Stimulated activated CD4-positive, alpha-beta T cell treated with anti-CD3 and anti-CD28 coated beads, Interleukin-4, amount 100 ng/mL, for 24 hours (primary cell): ENCODE measurements around the gene CLEC14A.

ENCODE experiments used
- DNase-seq: peaks from one replicate; pipeline ENCODE4 v3.0.0-alpha.2; 2020

CLEC14A gene

GRCh38 chr14:38248321-38249028 lies 7.4 kb downstream of the CLEC14A start:
- no peak for DNase-seq

DNA sequence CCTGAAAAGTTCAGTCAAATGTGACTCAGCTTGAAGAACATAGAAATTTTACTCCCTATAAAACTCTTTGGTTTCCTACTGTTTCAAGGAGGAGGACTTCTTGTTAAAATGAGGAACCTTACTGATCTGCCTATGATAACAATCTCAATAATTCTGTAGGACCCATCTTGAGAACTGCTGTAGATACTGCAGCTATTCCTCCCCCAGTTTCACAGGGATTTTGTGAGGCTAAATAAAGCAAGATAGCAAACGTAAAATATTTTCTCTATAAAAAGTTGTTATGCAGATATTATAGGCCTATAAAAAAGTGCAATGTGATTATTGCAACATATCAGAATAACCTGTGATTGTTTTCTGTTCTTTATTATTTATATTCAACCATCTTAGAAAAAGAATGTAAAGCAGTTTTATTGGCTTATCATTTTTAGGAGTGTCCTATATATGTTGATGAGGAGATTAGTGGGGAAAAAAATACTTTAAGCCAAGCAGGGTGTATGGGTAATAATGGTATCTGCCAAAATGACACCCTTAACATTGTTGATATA lies 12.1 kb downstream of the CLEC14A start:
- DNase-seq: no peak

GRCh38 chr14:38238878-38239277 lies 17.0 kb downstream of the CLEC14A start:
- DNase-seq: no peak

DNA sequence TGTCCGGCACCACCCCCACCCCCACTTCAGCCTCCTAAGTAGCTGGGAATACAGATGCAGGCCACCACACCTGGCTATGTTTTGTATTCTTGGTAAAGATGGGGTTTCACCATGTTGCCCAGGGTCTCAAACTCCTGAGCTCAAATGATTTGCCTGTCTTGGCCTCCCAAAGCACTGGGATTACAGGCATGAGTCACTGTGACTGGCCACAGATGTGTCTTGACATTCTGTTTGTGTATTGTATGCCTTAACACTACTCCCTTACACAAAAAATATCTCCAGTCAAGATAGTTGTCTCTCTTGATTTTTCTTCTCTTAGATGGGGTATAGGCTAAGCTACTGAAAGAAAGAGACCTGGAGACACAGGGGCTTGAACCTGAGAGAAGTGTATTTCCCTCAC lies 17.6 kb downstream of the CLEC14A start:
- DNase-seq: no peak

DNA sequence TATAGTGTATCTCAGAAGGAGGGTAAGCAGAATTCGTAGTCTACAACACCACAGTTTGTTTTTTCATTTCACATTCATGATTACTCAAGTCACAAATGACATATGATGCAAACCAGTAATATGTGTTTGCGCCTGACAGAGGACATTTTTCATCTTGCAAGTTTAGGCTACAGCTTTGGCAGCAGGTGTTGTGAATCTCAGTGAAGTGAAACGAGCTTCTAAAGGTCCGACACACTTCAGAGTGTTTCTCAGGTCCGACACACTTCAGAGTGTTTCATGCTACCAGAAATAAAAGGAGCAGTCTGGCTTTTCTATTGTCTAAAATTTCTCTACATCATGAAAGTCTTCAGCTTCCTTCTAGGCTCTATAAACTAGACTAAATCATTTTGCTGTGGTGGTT lies 22.7 kb downstream of the CLEC14A start:
- DNase-seq: no peak

DNA sequence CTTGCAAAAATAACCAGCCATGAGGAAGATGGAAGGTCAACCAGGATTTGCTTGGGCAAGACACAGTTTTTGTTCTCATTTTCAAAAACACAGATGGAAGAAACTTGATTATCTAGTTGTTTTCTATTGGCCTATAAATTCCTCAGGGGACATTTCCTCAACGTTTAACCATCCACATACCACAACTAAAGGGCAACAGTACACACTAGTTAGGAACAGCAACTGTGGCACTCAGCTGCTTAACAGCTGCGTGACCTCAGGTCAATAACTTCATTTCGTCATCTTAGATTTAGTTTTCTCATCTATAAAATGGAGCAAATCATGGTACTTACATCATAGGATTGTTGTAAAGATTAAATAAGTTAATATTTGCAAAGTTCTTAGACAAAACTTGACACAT lies 29.5 kb downstream of the CLEC14A start:
- DNase-seq: no peak

DNA sequence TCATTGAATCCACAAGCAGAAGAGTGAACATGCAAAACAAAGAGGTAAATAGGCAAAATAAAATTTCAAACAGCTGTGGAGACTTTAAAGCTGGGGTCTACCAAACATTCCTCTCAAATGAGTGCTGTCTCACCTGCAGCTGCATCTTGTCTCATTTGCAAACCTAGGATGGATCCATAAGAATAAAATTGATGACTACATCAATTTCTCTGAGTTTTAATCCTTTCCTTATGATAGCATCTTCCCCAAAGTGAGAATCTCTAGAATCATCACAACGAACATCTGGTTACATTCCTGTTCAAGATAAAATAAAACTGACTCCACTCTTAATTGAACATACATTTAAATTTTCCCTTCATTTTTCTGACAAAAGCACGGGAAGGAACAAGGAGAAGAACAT lies 29.9 kb downstream of the CLEC14A start:
- no peak for DNase-seq

DNA sequence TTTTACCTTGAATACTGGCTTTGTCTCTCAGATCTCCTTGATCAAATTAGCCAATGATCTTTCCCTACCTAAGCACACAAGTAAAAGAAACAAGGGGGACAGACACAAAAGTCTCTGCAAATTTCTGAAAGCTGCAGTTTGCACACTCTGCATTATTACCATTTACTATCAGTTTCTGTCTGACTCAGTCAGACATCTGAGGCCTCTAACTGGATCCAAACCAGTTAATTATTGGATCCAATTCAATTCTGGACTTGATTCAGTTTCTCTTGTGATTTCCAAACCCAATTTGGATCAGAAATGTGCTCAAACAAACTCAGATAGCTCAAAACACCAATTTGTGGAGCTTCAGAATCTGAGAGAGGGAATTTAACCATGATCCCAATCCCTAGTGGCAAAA lies 31.6 kb downstream of the CLEC14A start:
- DNase-seq: no peak

DNA sequence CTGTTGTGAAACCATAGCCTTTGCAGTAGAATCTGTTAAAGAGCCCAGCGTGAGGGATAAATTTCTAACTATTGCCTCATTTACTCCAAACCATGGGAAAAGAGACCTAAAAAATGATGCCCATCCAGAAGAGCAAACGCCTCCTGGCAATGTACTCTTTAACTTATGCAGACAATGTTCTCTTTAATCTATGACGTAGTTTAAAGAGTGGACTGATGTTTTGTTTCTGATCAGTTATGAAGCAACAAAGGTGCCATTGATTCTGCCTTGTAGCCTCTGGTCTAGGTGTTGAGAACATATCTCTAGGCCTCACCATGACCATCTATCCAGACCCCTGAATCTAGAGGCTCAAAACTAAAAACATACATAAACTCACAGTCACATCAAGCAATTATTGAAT lies 34.8 kb downstream of the CLEC14A start:
- DNase-seq: no peak

- DNase-seq: no peak
Observed at GRCh38 chr14:38217553-38217952, 38.3 kb downstream of the CLEC14A start.

GRCh38 chr14:38213001-38213400 lies 42.9 kb downstream of the CLEC14A start:
- DNase-seq: no peak

GRCh38 chr14:38212111-38212510 lies 43.8 kb downstream of the CLEC14A start:
- no peak for DNase-seq

- DNase-seq: no peak
Observed at GRCh38 chr14:38211255-38211735, 44.6 kb downstream of the CLEC14A start.

GRCh38 chr14:38210587-38211216 lies 45.2 kb downstream of the CLEC14A start:
- DNase-seq: no peak

DNA sequence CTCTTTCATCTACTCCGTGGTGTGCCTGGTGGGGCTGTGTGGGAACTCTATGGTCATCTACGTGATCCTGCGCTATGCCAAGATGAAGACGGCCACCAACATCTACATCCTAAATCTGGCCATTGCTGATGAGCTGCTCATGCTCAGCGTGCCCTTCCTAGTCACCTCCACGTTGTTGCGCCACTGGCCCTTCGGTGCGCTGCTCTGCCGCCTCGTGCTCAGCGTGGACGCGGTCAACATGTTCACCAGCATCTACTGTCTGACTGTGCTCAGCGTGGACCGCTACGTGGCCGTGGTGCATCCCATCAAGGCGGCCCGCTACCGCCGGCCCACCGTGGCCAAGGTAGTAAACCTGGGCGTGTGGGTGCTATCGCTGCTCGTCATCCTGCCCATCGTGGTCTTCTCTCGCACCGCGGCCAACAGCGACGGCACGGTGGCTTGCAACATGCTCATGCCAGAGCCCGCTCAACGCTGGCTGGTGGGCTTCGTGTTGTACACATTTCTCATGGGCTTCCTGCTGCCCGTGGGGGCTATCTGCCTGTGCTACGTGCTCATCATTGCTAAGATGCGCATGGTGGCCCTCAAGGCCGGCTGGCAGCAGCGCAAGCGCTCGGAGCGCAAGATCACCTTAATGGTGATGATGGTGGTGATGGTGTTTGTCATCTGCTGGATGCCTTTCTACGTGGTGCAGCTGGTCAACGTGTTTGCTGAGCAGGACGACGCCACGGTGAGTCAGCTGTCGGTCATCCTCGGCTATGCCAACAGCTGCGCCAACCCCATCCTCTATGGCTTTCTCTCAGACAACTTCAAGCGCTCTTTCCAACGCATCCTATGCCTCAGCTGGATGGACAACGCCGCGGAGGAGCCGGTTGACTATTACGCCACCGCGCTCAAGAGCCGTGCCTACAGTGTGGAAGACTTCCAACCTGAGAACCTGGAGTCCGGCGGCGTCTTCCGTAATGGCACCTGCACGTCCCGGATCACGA lies 46.0 kb downstream of the CLEC14A start:
- DNase-seq: no peak

DNA sequence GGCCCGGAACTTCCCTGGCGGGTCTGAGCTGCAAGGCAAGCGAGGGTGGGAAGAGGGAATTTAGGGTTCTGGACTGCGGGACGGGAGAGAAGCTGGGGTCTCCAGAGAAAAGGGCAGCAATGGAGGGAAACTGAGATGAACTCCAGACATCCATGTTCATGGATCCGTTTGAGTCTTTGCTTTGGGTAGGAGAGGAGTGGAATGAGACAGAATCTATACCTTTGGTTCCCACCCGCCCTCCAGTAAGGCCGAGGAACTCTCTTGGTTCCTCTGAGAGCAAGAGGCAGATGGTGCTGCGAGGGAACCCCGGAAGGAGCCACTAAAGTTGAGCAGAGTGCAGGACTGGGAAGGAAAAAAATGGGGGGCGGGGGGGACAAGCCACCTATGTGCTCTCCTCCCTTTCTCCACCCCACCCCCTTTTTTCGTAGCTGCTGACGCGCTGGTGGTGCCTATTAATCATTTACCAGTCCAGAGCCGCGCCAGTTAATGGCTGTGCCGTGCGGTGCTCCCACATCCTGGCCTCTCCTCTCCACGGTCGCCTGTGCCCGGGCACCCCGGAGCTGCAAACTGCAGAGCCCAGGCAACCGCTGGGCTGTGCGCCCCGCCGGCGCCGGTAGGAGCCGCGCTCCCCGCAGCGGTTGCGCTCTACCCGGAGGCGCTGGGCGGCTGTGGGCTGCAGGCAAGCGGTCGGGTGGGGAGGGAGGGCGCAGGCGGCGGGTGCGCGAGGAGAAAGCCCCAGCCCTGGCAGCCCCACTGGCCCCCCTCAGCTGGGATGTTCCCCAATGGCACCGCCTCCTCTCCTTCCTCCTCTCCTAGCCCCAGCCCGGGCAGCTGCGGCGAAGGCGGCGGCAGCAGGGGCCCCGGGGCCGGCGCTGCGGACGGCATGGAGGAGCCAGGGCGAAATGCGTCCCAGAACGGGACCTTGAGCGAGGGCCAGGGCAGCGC lies 47.0 kb downstream of the CLEC14A start:
- no peak for DNase-seq

DNA sequence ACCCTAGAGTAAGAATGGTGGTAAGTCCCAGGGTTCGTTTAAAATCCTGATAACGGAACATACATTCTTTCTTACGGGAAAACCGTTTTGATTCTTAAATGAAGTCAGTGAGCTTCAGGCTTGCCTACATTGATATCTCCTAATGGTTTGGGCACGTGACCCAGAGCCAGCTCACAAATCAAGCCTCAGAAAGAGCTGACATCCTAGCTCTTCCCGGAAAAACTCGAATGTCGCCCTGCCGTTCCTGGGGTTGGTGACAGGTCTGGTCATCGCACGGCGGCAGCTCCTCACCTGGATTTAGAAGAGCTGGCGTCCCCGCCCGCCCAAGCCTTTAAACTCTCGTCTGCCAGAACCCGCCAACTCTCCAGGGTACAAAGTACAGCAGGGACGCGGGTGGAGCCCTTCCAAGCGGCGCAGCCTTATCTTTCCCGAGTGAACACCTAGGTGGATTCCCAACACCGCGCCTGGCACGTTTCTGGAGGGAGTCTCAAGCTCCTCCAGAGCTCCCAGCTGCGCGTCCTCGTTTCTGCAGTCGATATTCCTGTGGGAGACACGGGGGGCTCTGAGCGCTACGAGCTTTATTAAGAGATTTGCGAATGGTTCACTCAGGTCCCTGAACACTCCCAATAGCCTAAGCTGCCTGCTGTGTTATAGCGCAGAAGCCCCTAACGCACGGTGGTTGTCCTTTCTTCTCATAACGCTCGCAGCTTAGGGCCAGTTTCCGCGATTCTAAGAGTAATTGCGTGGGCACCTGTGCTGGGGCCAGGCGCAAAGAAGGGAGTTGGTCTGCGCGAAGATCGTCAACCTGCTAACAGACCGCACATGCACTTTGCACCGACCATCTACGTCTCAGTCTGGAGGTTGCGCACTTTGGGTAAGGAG lies 47.9 kb downstream of the CLEC14A start, which contains the start of gene SSTR1:
Gene SSTR1 (plus strand): TSS at position 169 of the 882 bp plus-strand sequence. CDS start 1,486 bp downstream, outside the sequence.
- no peak for DNase-seq

- no peak for DNase-seq
Observed at GRCh38 chr14:38207377-38207735, 48.5 kb downstream of the CLEC14A start.

- DNase-seq: no peak
Observed at GRCh38 chr14:38206689-38207376, 49.1 kb downstream of the CLEC14A start.
